Activated T-helper 2 cell treated with anti-CD3 and anti-CD28 coated beads, Interferon-gamma antibody, Interleukin-2, Interleukin-4, amounts not matched to agents 10 μg/mL and 5 μg/mL and 100 μg/mL, durations not matched to agents 14 hours and 24 hours and 36 hours (primary cell): Measurements from ENCODE around the gene BLOC1S5. TPM values are rescaled to one million over a fixed set of nuclear protein-coding genes. Genes with fewer than 3 reads are reported as not detected.

ENCODE experiments used
- DNase-seq: peaks from one replicate; pipeline ENCODE4 v3.0.0; 2021; ENCODE audit warnings: low spot score
- H3K27ac Mint-ChIP-seq: one replicate; pipeline ENCODE4 v1.8.0; 2021; ENCODE audit warnings: mixed read lengths
- H3K27me3 Mint-ChIP-seq: one replicate; pipeline ENCODE4 v1.8.0; 2021; ENCODE audit warnings: low read depth, mixed read lengths
- H3K36me3 Mint-ChIP-seq: one replicate; pipeline ENCODE4 v1.8.0; 2021; ENCODE audit warnings: low read depth, mixed read lengths
- H3K4me1 Mint-ChIP-seq: one replicate; pipeline ENCODE4 v1.8.0; 2021; ENCODE audit warnings: low read depth, mixed read lengths
- H3K4me3 Mint-ChIP-seq: one replicate; pipeline ENCODE4 v1.8.0; 2021; ENCODE audit warnings: low read depth, mild to moderate bottlenecking, moderate library complexity, mixed read lengths
- H3K9me3 Mint-ChIP-seq: one replicate; pipeline ENCODE4 v1.8.0; 2021; ENCODE audit warnings: mixed read lengths
- intact Hi-C: fragments of 100-400 bp; cut with micrococcal nuclease; formaldehyde crosslinking; loops from one replicate; pipeline ENCODE4 v1.15.1; 2023
- total RNA-seq: library from RNA; stranded (reverse); gene quantifications from 2 replicates; pipeline ENCODE4 v1.2.3, GENCODE V29; 2022

Gene BLOC1S5, protein sequence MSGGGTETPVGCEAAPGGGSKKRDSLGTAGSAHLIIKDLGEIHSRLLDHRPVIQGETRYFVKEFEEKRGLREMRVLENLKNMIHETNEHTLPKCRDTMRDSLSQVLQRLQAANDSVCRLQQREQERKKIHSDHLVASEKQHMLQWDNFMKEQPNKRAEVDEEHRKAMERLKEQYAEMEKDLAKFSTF
- 21.2 and 25.4 TPM in 2 replicates for total RNA-seq

GRCh38 chr6:8063761-8064637 is at the start of gene BLOC1S5:
Gene BLOC1S5, minus strand, starts transcription at chr6:8064389. Its CDS starts 13 bp downstream, at chr6:8064376.
- peak within 1 kb of the TSS; percentile 98 for H3K27ac Mint-ChIP-seq
- peaks cover 34% of the 10 kb centered on the region for H3K4me1 Mint-ChIP-seq
- intact Hi-C loops: loop anchor here (1.0 to 10.0 kb wide), 10 partner anchors 38 to 751 kb away; partner anchors contain the start of genes CAGE1, EEF1E1, RIOK1 and SLC35B3
- DNase-seq: peak; percentile 95
- no peaks in the 10 kb centered on the region for H3K9me3 Mint-ChIP-seq
- H3K36me3 Mint-ChIP-seq: peaks cover 17% of the 10 kb centered on the region
- peak within 1 kb of the TSS; percentile 95 for H3K4me3 Mint-ChIP-seq
- H3K27me3 Mint-ChIP-seq: no peaks in the 10 kb centered on the region

GRCh38 chr6:8113131-8113654 is 49.0 kb upstream of the BLOC1S5 start:
- no peaks in the 10 kb centered on the region for H3K9me3 Mint-ChIP-seq
- intact Hi-C loops: no loop called here
- H3K4me3 Mint-ChIP-seq: no peak overlapping the region
- no peak overlapping the region for H3K27ac Mint-ChIP-seq
- no peak for DNase-seq
- H3K36me3 Mint-ChIP-seq: no peaks in the 10 kb centered on the region
- peaks cover 9% of the 10 kb centered on the region for H3K27me3 Mint-ChIP-seq
- peaks cover 2% of the 10 kb centered on the region for H3K4me1 Mint-ChIP-seq

DNA sequence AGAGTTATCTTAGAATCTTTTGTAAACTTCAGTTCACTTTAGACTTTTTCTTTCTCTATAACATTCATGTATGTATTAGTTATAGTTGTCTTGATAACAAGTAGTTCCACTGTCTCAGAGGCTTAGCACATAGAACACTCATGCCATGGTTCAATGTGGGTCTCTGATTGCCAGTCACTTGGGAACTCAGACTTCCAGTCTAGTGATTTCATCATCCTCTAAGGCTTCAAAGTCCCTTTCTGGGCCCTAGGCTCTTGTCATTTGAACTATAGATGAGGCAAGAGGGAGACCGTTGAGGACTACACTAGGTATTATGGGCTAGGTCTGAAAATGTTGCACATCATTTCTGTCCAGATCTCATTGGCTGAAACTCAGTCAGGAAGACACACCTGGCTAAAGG is 46.5 kb upstream of the BLOC1S5 start:
- Mint-ChIP-seq H3K27me3 (peaks cover 22% of the 10 kb centered on the region), H3K9me3 (no peaks in the 10 kb centered on the region), H3K4me3 (no peak overlapping the region), H3K36me3 (no peaks in the 10 kb centered on the region), H3K4me1 (peaks cover 4% of the 10 kb centered on the region), H3K27ac (no peak overlapping the region)
- intact Hi-C loops: no loop called here
- DNase-seq: no peak

- H3K27me3 Mint-ChIP-seq: peaks cover 22% of the 10 kb centered on the region
- H3K4me1 Mint-ChIP-seq: peaks cover 4% of the 10 kb centered on the region
- DNase-seq: no peak
- intact Hi-C loops: no loop called here
- H3K27ac Mint-ChIP-seq: no peak overlapping the region
- no peak overlapping the region for H3K4me3 Mint-ChIP-seq
- no peaks in the 10 kb centered on the region for H3K9me3 Mint-ChIP-seq
- no peaks in the 10 kb centered on the region for H3K36me3 Mint-ChIP-seq
Observed at GRCh38 chr6:8110117-8110721, 46.0 kb upstream of the BLOC1S5 start.

DNA sequence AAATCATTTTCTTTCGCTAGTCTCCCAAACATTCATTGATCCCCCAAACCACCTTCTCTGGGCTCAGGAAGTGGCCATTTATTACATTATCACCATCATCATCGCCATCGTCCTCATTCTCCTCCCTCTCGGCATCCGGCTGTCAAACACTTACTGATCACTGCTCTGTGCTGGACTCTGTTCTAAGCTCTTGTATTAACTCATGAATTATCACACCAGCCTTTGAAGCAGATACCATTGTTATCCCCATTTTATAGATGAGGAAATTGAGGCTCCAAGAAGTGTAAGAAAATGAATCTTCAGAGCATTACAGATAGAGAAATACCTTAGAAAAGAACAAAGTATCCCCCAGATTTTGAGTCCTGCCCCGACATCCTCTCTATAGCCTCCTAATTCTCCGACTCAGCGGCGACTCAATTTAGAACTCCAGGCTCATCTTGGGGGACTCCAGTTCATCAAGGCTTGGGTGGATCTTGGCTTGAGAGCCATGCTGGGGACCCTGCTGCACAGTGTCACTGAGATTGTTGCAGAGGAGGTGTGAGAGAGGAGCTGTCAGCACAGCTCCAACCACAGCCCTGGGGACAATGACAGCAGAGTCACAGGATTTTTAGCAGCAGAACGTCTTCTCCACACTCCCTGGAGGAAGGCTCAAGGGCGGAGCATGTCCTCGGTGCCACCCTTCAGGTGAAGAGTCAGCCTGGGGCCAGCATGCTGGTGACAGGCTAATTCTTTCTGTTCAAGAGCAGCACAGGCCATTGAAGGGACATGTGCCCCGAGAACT is 44.8 kb upstream of the BLOC1S5 start:
- intact Hi-C loops: no loop called here
- H3K4me1 Mint-ChIP-seq: peaks cover 4% of the 10 kb centered on the region

GRCh38 chr6:8108031-8108660 is 44.0 kb upstream of the BLOC1S5 start:
- intact Hi-C loops: no loop called here
- Mint-ChIP-seq H3K27ac (no peak overlapping the region), H3K4me3 (no peak overlapping the region), H3K27me3 (peaks cover 31% of the 10 kb centered on the region), H3K4me1 (peaks cover 4% of the 10 kb centered on the region), H3K9me3 (no peaks in the 10 kb centered on the region), H3K36me3 (no peaks in the 10 kb centered on the region)
- DNase-seq: no peak

More for the DNA sequence above, 44.8 kb upstream of the BLOC1S5 start:
- H3K27ac Mint-ChIP-seq: no peak overlapping the region
- H3K36me3 Mint-ChIP-seq: no peaks in the 10 kb centered on the region
- no peaks in the 10 kb centered on the region for H3K9me3 Mint-ChIP-seq
- H3K27me3 Mint-ChIP-seq: peaks cover 29% of the 10 kb centered on the region
- no peak for DNase-seq
- H3K4me3 Mint-ChIP-seq: no peak overlapping the region

GRCh38 chr6:8105791-8106190 is 41.6 kb upstream of the BLOC1S5 start:
- Mint-ChIP-seq H3K27ac (no peak overlapping the region), H3K9me3 (no peaks in the 10 kb centered on the region), H3K36me3 (peaks cover 9% of the 10 kb centered on the region), H3K4me3 (no peak overlapping the region), H3K27me3 (peaks cover 31% of the 10 kb centered on the region), H3K4me1 (peaks cover 16% of the 10 kb centered on the region)
- DNase-seq: no peak
- intact Hi-C loops: no loop called here

DNA sequence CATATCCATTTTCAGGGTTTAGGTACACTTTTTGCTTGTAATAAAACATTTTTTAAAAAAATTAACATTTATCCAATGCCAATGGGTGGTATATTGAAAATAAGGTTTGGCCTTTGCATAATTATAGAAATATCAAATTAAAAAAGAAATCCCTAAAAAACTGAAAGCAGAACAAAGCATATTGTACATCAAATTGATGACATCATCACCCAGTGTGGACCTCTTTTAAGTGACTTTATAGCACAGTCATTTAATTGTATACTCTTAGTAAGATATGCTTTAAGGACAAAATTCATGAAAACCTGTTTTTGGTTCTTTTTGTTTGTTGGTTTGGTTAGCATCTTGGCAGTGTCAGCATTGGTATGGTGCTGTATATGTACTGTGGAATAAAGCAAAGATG is 39.5 kb upstream of the BLOC1S5 start:
- Mint-ChIP-seq H3K9me3 (no peaks in the 10 kb centered on the region), H3K27me3 (peaks cover 25% of the 10 kb centered on the region), H3K27ac (no peak overlapping the region), H3K4me1 (peaks cover 24% of the 10 kb centered on the region), H3K36me3 (peaks cover 24% of the 10 kb centered on the region), H3K4me3 (no peak overlapping the region)
- no peak for DNase-seq
- intact Hi-C loops: loop anchor here (2.0 to 5.0 kb wide), 2 partner anchors 21 to 86 kb away; no protein-coding TSS in a partner anchor

DNA sequence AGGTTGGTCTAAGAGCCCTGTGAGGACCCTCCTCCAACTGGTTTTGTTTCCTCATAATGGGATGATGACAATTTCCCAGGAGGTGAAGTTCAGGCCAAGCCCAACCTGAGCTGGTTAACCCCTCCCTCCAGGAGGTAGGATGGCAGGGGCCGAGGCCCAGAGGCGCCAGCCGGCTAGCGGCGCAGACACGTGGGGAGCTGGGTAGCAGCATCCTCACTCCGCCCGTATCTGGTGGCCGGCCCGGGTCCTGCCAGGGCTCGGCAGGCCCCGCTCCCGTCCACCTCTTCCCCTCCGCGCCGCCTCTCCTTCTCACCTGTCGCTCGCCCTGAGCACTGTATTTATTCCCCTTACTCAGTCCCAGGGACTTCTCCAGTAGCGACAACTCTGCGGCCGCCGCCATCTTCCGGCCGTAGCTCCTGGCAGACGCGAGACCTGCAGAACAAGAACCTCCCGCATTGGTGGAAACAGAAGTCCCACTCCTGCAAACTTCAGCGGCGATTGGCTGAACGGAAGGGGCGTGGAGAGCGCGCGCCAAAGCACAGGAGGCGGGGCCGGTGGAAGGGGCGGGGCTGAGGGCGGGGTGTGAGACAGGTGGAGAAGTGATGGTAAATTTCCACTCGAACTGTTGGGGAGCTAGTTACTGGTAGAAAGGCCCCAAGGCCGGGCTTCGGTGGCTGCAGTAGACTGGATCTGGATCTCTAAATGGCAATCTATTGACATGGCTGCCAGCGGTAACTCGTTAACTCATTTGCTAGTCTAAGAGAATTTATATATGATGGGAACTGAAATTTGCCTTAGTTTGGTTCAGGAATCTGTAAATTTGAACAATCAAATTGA is 38.2 kb upstream of the BLOC1S5 start, which contains the start of gene EEF1E1:
Gene EEF1E1, minus strand, starts transcription at position 427 of the 837 bp plus-strand sequence. Its CDS starts 27 bp downstream, at position 400.
- no peaks in the 10 kb centered on the region for H3K9me3 Mint-ChIP-seq
- intact Hi-C loops: loop anchor here (1.0 to 5.0 kb wide), 4 partner anchors 20 to 192 kb away; partner anchors contain the start of genes BLOC1S5 and TXNDC5
- peak within 1 kb of the TSS; percentile 100 for H3K4me3 Mint-ChIP-seq
- H3K36me3 Mint-ChIP-seq: peaks cover 31% of the 10 kb centered on the region
- peaks cover 25% of the 10 kb centered on the region for H3K4me1 Mint-ChIP-seq
- peak; percentile 88 for DNase-seq
- H3K27me3 Mint-ChIP-seq: peaks cover 18% of the 10 kb centered on the region
- peak within 1 kb of the TSS; percentile 100 for H3K27ac Mint-ChIP-seq

- Mint-ChIP-seq H3K36me3 (peaks cover 50% of the 10 kb centered on the region), H3K27me3 (peaks cover 9% of the 10 kb centered on the region), H3K4me1 (peaks cover 28% of the 10 kb centered on the region), H3K9me3 (no peaks in the 10 kb centered on the region), H3K4me3 (peak overlapping the region; percentile 60), H3K27ac (no peak overlapping the region)
- intact Hi-C loops: loop anchor here (5.0 kb wide), 1 partner anchor 83 kb away; no protein-coding TSS in a partner anchor
- DNase-seq: no peak
Observed at GRCh38 chr6:8100159-8100854, 36.1 kb upstream of the BLOC1S5 start.
